ENCODE results near the gene ADAM23.

ADAM23 gene

DNA sequence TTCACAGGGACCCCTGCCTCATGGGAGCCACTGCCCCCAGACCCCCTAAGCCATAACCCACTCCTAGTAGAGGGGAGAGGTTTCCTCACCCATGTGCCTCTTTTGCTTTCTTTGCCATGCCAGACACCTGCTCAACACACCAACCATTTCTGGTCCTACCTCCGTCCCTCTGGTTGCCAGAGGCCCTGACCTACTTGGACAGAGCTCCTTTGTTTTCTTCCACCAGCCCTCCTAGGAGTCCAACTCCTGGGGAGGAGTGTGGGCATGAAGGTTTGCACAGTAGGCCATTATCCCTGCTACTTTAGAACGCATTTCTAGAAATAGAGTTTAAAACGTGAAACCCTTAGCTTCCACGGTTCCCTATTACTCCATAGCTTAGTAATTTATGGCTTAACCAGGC, 122.3 kb downstream of the ADAM23 start:
- DNase-seq (ENCODE audit: low read depth in 2 of 2), result no peak

DNA sequence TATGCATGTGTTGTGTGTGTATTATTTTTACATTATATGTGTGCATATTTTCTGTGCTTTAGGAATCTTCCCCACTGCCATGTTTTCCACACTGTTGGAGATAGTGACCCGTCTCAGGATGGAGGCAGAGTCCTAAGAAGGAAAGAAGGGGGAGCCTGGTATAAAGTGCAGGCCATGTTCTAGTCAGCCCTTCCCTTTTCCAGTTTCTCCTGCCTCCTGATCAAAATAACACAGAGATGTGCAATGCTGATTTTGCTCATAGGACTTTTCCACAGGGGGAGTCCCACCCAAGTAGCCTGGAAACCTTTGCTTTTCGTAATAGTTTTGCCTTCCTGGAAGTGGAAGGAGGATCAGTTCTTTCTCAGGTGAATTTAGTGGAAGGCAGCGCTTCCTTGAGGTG, 126.1 kb downstream of the ADAM23 start:
- no peak for DNase-seq (ENCODE audit: low read depth in 2 of 2)

GRCh38 chr2:206570199-206570598, 126.9 kb downstream of the ADAM23 start:
- no peak for DNase-seq (ENCODE audit: low read depth in 2 of 2)

GRCh38 chr2:206572725-206573124, 129.4 kb downstream of the ADAM23 start:
- DNase-seq (ENCODE audit: low read depth in 2 of 2), result no peak

DNA sequence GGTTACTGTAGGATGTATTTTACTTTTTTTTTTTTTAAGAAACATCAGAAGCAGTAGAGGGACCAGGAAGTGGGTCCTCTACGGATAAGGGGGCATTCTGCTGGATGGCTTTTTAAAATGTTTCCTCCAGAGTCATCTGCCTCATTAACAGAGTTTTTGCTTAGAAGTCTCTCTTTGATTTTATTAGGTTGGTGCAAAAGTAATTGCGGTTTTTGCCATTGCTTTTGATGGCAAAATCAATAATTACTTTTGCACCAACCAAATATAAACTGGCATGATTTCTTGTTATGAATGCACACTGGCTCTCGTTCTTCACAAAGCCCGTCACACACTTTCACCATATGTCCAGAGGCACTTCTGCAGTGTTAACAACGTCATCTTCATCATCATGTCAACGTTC, 130.5 kb downstream of the ADAM23 start:
- DNase-seq (ENCODE audit: low read depth in 2 of 2), result no peak

GRCh38 chr2:206584323-206585116, 141.2 kb downstream of the ADAM23 start:
- no peak for DNase-seq (ENCODE audit: low read depth in 2 of 2)

GRCh38 chr2:206585335-206585734, 142.0 kb downstream of the ADAM23 start:
- no peak for DNase-seq (ENCODE audit: low read depth in 2 of 2)

DNA sequence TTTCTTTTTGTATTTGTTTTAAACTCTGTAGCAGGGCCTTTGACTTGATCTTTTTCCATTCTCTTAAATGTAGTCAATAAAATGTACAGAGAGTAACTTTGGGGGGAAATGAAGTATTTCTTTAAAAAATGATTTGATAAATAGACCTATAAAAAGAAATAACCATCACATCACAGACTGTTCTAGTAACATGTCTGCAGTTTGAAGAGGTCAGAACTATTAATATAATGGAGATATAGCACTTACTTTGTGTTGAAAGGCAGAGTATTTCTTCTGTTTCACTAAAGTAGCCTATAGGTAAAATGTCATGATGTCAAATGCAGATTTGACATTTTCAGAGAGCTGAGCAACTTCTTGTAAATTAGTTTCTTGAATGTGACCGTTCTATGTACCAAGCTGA, 143.3 kb downstream of the ADAM23 start:
- DNase-seq (ENCODE audit: low read depth in 2 of 2), result no peak

- no peak for DNase-seq (ENCODE audit: low read depth in 2 of 2)
Observed at GRCh38 chr2:206597717-206598218, 154.4 kb downstream of the ADAM23 start.

- no peak for DNase-seq (ENCODE audit: low read depth in 2 of 2)
Observed at GRCh38 chr2:206603243-206603642, 159.9 kb downstream of the ADAM23 start.

DNA sequence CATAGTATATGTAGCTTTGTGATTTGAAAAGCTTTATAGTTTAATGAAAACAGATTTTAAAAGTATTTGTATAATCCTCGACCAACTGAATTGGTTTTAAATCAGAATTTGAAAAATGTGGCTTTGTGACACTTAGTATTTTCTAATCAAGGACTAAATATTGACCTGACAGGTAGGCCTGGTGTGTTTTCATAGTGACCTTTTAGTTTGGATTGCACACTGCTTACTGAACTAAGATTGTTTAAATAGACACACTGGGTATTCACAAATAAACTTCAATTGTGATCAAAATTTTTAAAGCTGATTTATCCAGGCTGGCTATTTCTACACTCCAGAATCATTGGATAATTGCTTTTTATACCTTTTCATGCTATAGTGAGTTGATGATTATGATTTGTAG, 167.1 kb downstream of the ADAM23 start:
- no peak for DNase-seq (ENCODE audit: low read depth in 2 of 2)

GRCh38 chr2:206611191-206611590, 167.9 kb downstream of the ADAM23 start:
- no peak for DNase-seq (ENCODE audit: low read depth in 2 of 2)

DNA sequence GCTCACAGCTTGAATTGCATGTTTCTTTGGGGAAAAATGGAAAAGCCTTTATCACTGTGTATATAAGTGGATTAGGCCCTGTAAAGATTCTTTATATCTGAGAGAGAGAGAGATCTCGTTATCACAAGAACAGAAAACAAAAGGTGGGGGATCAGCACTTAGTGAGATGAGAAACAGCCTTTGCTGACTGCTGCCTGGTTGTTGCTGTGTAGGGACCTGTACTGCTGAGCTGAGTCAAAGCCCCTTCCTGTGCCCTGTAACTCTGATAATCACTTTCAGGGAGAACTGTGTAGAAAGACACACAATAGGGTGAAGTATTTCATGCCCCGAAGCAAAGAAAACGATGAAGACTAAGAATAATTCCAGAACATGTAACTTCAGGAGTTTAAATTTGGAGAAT, 168.4 kb downstream of the ADAM23 start:
- DNase-seq (ENCODE audit: low read depth in 2 of 2), result no peak

GRCh38 chr2:206614811-206615210, 171.5 kb downstream of the ADAM23 start:
- DNase-seq (ENCODE audit: low read depth in 2 of 2), result no peak

- DNase-seq (ENCODE audit: low read depth in 2 of 2), result no peak
Observed at GRCh38 chr2:206615417-206616089, 172.2 kb downstream of the ADAM23 start.

- DNase-seq (ENCODE audit: low read depth in 2 of 2), result no peak
Observed at GRCh38 chr2:206616151-206616550, 172.8 kb downstream of the ADAM23 start.

GRCh38 chr2:206619011-206619410, 175.7 kb downstream of the ADAM23 start:
- DNase-seq (ENCODE audit: low read depth in 2 of 2), result no peak

DNA sequence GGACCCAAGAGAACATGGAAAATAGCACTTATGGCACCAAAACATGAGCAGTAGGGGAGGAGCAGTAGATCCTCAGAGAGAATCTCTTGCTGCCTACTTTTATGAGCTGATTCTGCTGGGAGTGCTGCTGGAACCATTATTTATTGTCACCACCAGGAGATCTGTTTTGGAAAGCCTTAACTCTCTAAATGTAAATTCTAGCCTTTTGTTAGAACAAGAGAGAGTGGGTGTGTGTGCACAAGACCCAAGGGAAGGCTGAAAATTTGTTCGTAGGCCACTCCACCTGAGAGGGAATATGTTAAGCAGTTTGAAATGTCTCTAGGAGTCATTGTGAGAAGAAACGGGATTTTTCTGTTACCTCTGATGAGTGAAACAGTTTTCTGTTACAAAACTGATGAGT, 182.8 kb downstream of the ADAM23 start:
- DNase-seq (ENCODE audit: low read depth in 2 of 2), result no peak

DNA sequence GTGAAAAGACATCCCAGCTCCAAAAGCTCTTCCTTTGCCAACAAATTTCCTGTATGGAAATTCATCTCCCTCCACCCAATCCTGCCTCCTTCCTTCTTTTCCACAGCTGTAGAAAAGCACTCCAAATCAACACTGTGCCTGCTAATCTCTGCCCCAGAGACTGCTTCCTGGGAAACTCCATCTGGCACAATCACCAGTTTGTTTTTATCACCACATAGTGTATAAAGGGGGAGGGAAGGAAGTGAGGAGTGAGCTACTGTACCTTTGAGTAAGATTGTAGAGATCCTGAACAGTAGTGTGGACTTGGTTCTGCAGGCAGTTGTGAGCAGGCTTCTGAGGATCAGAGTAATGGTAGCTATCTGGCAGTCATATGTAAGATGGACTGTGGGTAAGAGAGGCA, 184.3 kb downstream of the ADAM23 start:
- no peak for DNase-seq (ENCODE audit: low read depth in 2 of 2)

GRCh38 chr2:206631340-206631739, 188.0 kb downstream of the ADAM23 start:
- no peak for DNase-seq (ENCODE audit: low read depth in 2 of 2)

- no peak for DNase-seq (ENCODE audit: low read depth in 2 of 2)
Observed at GRCh38 chr2:206635015-206635414, 191.7 kb downstream of the ADAM23 start.

GRCh38 chr2:206639636-206640035, 196.3 kb downstream of the ADAM23 start:
- DNase-seq (ENCODE audit: low read depth in 2 of 2), result no peak

GRCh38 chr2:206641226-206641625, 197.9 kb downstream of the ADAM23 start:
- DNase-seq (ENCODE audit: low read depth in 2 of 2), result no peak

Data from stimulated activated CD8-positive, alpha-beta memory T cell treated with anti-CD3 and anti-CD28 coated beads, Interleukin-15, amount 100 ng/mL, for 4 hours (primary cell).